HEK293 (cell line): Measurements from ENCODE around the gene HIC1.

Experiments used
- CTCF ChIA-PET: fragments of 350-600 bp; formaldehyde crosslinking; extraction: SDS; loops from one replicate; lab custom pipeline; 2021; ENCODE audit warnings: antibody characterized with exemption; lab: Yijun Ruan, JAX
- POLR2A ChIA-PET: fragments of 300-600 bp; formaldehyde crosslinking; extraction: SDS; loops from one replicate; lab custom pipeline; 2020; ENCODE audit warnings: antibody characterized with exemption, inconsistent platforms; lab: Yijun Ruan, JAX
- H3K27ac ChIP-seq: fragments of 200-500 bp; sonication (Bioruptor generic); 2 replicates; pipeline ENCODE4 v1.5.1; 2014; ENCODE audit warnings: low read depth, low read length, control low read depth, inconsistent platforms; ENCODE audit errors: extremely low read depth
- H3K36me3 ChIP-seq, 2 experiments: fragments of 200-500 bp in 1 of 2; sonication (Bioruptor generic) in 1 of 2; 1 replicate in 1 of 2; 2 replicates in 1 of 2; pipeline ENCODE4 v1.5.1; 2014 to 2017; ENCODE audit warnings: inconsistent platforms in 2 of 2, low read length in 2 of 2; ENCODE audit not compliant: control insufficient read depth in 2 of 2, insufficient read depth in 1 of 2
- H3K4me1 ChIP-seq: fragments of 200-500 bp; sonication (Bioruptor generic); 2 replicates; pipeline ENCODE4 v1.5.1; 2014; ENCODE audit warnings: mild to moderate bottlenecking, low read length, inconsistent platforms; ENCODE audit not compliant: control insufficient read depth, insufficient read depth
- H3K4me3 ChIP-seq: 2 replicates; pipeline ENCODE4 v1.5.1; 2011; ENCODE audit warnings: low read depth, mild to moderate bottlenecking, control low read depth, low read length, moderate library complexity
- H3K9me3 ChIP-seq: fragments of 200-500 bp; sonication (Bioruptor generic); 2 replicates; pipeline ENCODE4 v1.5.1; 2014; ENCODE audit warnings: low read depth, low read length, inconsistent platforms; ENCODE audit not compliant: control insufficient read depth, insufficient read depth
- GLIS1 ChIP-seq: fragments of 450-650 bp; formaldehyde crosslinking; IDR thresholded peaks from 2 replicates; pipeline ENCODE4 v1.5.1; 2016; ENCODE audit warnings: missing biosample characterization, missing genetic modification characterization
- KLF10 ChIP-seq: fragments of 450-650 bp; IDR thresholded peaks from 2 replicates; pipeline ENCODE4 v1.5.1; 2018; ENCODE audit warnings: missing biosample characterization, mild to moderate bottlenecking, missing genetic modification characterization
- OSR2 ChIP-seq: fragments of 450-650 bp; formaldehyde crosslinking; IDR thresholded peaks from 2 replicates; pipeline ENCODE4 v1.5.1; 2016; ENCODE audit warnings: missing biosample characterization, missing genetic modification characterization
- SCRT2 ChIP-seq: fragments of 450-650 bp; formaldehyde crosslinking; IDR thresholded peaks from 2 replicates; pipeline ENCODE4 v1.5.1; 2016; ENCODE audit warnings: missing biosample characterization, missing genetic modification characterization
- YY2 ChIP-seq: fragments of 450-650 bp; formaldehyde crosslinking; IDR thresholded peaks from 2 replicates; pipeline ENCODE4 v1.5.1; 2016; ENCODE audit warnings: missing biosample characterization, missing genetic modification characterization
- ZBTB17 ChIP-seq: fragments of 450-650 bp; formaldehyde crosslinking; IDR thresholded peaks from 2 replicates; pipeline ENCODE4 v1.5.1; 2016; ENCODE audit warnings: missing biosample characterization, missing genetic modification characterization
- ZFHX2 ChIP-seq: fragments of 450-650 bp; formaldehyde crosslinking; conservative IDR thresholded peaks from 2 replicates; pipeline ENCODE4 v1.5.1; 2016; ENCODE audit warnings: missing biosample characterization, missing genetic modification characterization
- ZFP69B ChIP-seq: fragments of 450-650 bp; formaldehyde crosslinking; IDR thresholded peaks from 2 replicates; pipeline ENCODE4 v1.5.1; 2016; ENCODE audit warnings: missing biosample characterization, missing genetic modification characterization
- ZIC2 ChIP-seq: fragments of 450-650 bp; formaldehyde crosslinking; IDR thresholded peaks from 2 replicates; pipeline ENCODE4 v1.5.1; 2016; ENCODE audit warnings: missing biosample characterization, missing genetic modification characterization
- ZNF157 ChIP-seq: fragments of 450-650 bp; formaldehyde crosslinking; IDR thresholded peaks from 2 replicates; pipeline ENCODE4 v1.5.1; 2016; ENCODE audit warnings: missing biosample characterization, missing genetic modification characterization
- ZNF184 ChIP-seq: fragments of 450-650 bp; IDR thresholded peaks from 2 replicates; pipeline ENCODE4 v1.5.1; 2018; ENCODE audit warnings: missing biosample characterization, mild to moderate bottlenecking, missing genetic modification characterization
- ZNF2 ChIP-seq: fragments of 450-650 bp; formaldehyde crosslinking; IDR thresholded peaks from 2 replicates; pipeline ENCODE4 v1.5.1; 2016; ENCODE audit warnings: missing biosample characterization, missing genetic modification characterization
- ZNF335 ChIP-seq: fragments of 450-650 bp; formaldehyde crosslinking; conservative IDR thresholded peaks from 2 replicates; pipeline ENCODE4 v1.5.1; 2016; ENCODE audit warnings: missing biosample characterization, missing genetic modification characterization
- ZNF341 ChIP-seq: fragments of 450-650 bp; formaldehyde crosslinking; IDR thresholded peaks from 2 replicates; pipeline ENCODE4; 2016; ENCODE audit warnings: low read depth, missing biosample characterization, missing genetic modification characterization
- ZNF48 ChIP-seq: fragments of 450-650 bp; formaldehyde crosslinking; IDR thresholded peaks from 2 replicates; pipeline ENCODE4 v1.5.1; 2016; ENCODE audit warnings: missing biosample characterization, missing genetic modification characterization
- ZNF629 ChIP-seq: fragments of 450-650 bp; formaldehyde crosslinking; IDR thresholded peaks from 2 replicates; pipeline ENCODE4 v1.5.1; 2017; ENCODE audit warnings: missing biosample characterization, missing genetic modification characterization
- ZNF660 ChIP-seq: fragments of 450-650 bp; IDR thresholded peaks from 2 replicates; pipeline ENCODE4 v1.5.1; 2018; ENCODE audit warnings: missing biosample characterization, mild to moderate bottlenecking, missing genetic modification characterization
- ZNF777 ChIP-seq: fragments of 450-650 bp; formaldehyde crosslinking; IDR thresholded peaks from 2 replicates; pipeline ENCODE4 v1.5.1; 2017; ENCODE audit warnings: missing biosample characterization, missing genetic modification characterization, borderline replicate concordance
- ZNF785 ChIP-seq: fragments of 450-650 bp; formaldehyde crosslinking; IDR thresholded peaks from 2 replicates; pipeline ENCODE4 v1.5.1; 2016; ENCODE audit warnings: missing biosample characterization, missing genetic modification characterization
- ZNF792 ChIP-seq: fragments of 450-650 bp; formaldehyde crosslinking; IDR thresholded peaks from 2 replicates; pipeline ENCODE4 v1.5.1; 2016; ENCODE audit warnings: missing biosample characterization, missing genetic modification characterization
- TF ChIP-seq, protein P1 (sequence below): fragments of 450-650 bp; IDR thresholded peaks from 2 replicates; pipeline ENCODE4 v1.5.1; 2018; ENCODE audit warnings: missing biosample characterization, missing genetic modification characterization
- TF ChIP-seq, protein P2 (sequence below): fragments of 450-650 bp; formaldehyde crosslinking; IDR thresholded peaks from 2 replicates; pipeline ENCODE4 v1.5.1; 2016; ENCODE audit warnings: missing biosample characterization, missing genetic modification characterization
- TF ChIP-seq, protein P3 (sequence below): fragments of 450-650 bp; formaldehyde crosslinking; IDR thresholded peaks from 2 replicates; pipeline ENCODE4 v1.5.1; 2016; ENCODE audit warnings: missing biosample characterization, missing genetic modification characterization
- TF ChIP-seq, protein P4 (sequence below): fragments of 450-650 bp; formaldehyde crosslinking; IDR thresholded peaks from 2 replicates; pipeline ENCODE4 v1.5.1; 2016; ENCODE audit warnings: missing biosample characterization, missing genetic modification characterization, low read depth
- TF ChIP-seq, protein P5 (sequence below): fragments of 450-650 bp; formaldehyde crosslinking; IDR thresholded peaks from 2 replicates; pipeline ENCODE4 v1.5.1; 2017; ENCODE audit warnings: missing biosample characterization, missing genetic modification characterization
- TF ChIP-seq, protein P6 (sequence below): fragments of 450-650 bp; formaldehyde crosslinking; IDR thresholded peaks from 2 replicates; pipeline ENCODE4 v1.5.1; 2016; ENCODE audit warnings: missing biosample characterization, missing genetic modification characterization

The HIC1 gene

DNA sequence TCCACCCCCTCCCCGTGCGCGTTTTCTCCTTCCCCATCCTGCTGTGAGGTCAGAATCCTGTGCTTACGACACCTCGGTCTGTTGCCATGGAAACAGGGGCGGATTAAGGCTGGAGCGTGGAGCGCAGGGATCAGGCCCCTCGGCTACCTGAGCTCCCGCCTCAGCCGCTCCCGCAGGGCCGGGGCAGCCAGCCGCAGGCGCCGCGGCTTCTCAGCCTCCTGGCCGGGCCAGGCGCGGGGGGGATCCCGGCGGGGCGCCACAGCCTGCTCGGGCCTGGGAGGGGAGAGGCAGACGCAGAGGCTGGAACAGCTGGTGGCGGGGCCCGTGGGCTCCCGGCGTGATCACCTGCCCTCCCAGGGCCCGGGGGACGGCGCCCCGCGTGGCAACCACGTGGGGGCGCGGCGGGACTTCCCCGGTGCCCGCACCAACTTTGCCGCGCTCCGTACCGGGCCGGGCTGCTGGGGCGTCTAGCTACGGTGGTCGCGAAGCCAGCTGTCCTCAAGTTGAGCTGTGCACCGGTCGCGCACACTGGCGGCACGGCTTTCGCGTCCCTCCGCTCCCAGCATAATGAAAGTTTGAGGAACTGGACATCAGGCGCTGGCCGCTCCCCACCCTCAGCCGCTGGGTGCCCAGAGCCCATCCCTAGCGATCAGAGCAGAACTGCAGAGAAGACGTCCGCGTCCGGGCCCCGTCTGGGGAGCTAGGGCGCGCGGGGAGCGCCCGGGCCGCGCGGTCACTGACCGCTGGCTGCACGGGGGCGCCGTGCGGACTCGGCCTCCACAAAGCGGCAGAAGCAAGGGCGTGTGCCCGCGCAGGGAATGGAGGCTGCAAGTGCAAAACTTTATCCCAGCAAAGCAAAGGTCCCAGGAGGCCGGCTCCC is 31.0 kb upstream of the HIC1 start:
- peaks cover 10% of the 10 kb centered on the region; the same call in 1 of the 2 replicates for H3K4me1 ChIP-seq
- no peaks in the 10 kb centered on the region for H3K36me3 ChIP-seq
- H3K27ac ChIP-seq, result no peak overlapping the region; the same call in 1 of the 2 replicates
- CTCF ChIA-PET, result interaction anchor here (0.5 to 12.2 kb wide), 10 partner anchors 11 to 121 kb away, joined by 3 to 145 read pairs (median 3); no protein-coding TSS in a partner anchor
- POLR2A ChIA-PET, result interaction anchor here (0.6 to 3.5 kb wide), 5 partner anchors 10 to 240 kb away, joined by 3 to 19 read pairs (median 5); partner anchors contain the start of genes RPA1 and SMYD4
- H3K9me3 ChIP-seq, result no peaks in the 10 kb centered on the region
- peak overlapping the region; percentile 40 for H3K4me3 ChIP-seq
- no peak for TF ChIP-seq SCRT2 (tag by site-specific recombination)
- no peak for TF ChIP-seq ZFP69B (tag by site-specific recombination)
- TF ChIP-seq ZNF629 (tag by site-specific recombination), result no peak
- TF ChIP-seq ZNF777 (tag by site-specific recombination), result 0 out of 2 replicates have a peak, but pooled peaks have one; percentile 14
- TF ChIP-seq ZNF2 (tag by site-specific recombination), result no peak
- TF ChIP-seq, protein P1, sequence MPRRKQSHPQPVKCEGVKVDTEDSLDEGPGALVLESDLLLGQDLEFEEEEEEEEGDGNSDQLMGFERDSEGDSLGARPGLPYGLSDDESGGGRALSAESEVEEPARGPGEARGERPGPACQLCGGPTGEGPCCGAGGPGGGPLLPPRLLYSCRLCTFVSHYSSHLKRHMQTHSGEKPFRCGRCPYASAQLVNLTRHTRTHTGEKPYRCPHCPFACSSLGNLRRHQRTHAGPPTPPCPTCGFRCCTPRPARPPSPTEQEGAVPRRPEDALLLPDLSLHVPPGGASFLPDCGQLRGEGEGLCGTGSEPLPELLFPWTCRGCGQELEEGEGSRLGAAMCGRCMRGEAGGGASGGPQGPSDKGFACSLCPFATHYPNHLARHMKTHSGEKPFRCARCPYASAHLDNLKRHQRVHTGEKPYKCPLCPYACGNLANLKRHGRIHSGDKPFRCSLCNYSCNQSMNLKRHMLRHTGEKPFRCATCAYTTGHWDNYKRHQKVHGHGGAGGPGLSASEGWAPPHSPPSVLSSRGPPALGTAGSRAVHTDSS (tag by site-specific recombination), result no peak
- TF ChIP-seq ZNF48 (tag by site-specific recombination), result no peak
- TF ChIP-seq OSR2 (tag by site-specific recombination), result peak; percentile 35; the same call in 1 of the 2 replicates
- peak; percentile 96 for TF ChIP-seq ZIC2 (tag by site-specific recombination)
- TF ChIP-seq ZNF785 (tag by site-specific recombination), result 0 out of 2 replicates have a peak, but pooled peaks have one; percentile 17
- TF ChIP-seq KLF10 (tag by site-specific recombination), result peak; percentile 23; the same call in 1 of the 2 replicates
- peak; percentile 92 for TF ChIP-seq GLIS1
- TF ChIP-seq, protein P2, sequence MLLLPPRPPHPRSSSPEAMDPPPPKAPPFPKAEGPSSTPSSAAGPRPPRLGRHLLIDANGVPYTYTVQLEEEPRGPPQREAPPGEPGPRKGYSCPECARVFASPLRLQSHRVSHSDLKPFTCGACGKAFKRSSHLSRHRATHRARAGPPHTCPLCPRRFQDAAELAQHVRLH (tag by site-specific recombination), result no peak
- TF ChIP-seq, protein P3, sequence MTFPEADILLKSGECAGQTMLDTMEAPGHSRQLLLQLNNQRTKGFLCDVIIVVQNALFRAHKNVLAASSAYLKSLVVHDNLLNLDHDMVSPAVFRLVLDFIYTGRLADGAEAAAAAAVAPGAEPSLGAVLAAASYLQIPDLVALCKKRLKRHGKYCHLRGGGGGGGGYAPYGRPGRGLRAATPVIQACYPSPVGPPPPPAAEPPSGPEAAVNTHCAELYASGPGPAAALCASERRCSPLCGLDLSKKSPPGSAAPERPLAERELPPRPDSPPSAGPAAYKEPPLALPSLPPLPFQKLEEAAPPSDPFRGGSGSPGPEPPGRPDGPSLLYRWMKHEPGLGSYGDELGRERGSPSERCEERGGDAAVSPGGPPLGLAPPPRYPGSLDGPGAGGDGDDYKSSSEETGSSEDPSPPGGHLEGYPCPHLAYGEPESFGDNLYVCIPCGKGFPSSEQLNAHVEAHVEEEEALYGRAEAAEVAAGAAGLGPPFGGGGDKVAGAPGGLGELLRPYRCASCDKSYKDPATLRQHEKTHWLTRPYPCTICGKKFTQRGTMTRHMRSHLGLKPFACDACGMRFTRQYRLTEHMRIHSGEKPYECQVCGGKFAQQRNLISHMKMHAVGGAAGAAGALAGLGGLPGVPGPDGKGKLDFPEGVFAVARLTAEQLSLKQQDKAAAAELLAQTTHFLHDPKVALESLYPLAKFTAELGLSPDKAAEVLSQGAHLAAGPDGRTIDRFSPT, result peak; percentile 54; the same call in 1 of the 2 replicates
- TF ChIP-seq ZNF335 (tag by site-specific recombination), result peak; percentile 54; the same call in 1 of the 2 replicates
- TF ChIP-seq YY2 (tag by site-specific recombination), result no peak
- TF ChIP-seq, protein P4, sequence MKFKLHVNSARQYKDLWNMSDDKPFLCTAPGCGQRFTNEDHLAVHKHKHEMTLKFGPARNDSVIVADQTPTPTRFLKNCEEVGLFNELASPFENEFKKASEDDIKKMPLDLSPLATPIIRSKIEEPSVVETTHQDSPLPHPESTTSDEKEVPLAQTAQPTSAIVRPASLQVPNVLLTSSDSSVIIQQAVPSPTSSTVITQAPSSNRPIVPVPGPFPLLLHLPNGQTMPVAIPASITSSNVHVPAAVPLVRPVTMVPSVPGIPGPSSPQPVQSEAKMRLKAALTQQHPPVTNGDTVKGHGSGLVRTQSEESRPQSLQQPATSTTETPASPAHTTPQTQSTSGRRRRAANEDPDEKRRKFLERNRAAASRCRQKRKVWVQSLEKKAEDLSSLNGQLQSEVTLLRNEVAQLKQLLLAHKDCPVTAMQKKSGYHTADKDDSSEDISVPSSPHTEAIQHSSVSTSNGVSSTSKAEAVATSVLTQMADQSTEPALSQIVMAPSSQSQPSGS (tag by site-specific recombination), result no peak
- TF ChIP-seq ZNF157, result no peak
- TF ChIP-seq ZBTB17 (tag by site-specific recombination), result peak; percentile 70; the same call in 1 of the 2 replicates
- no peak for TF ChIP-seq ZNF184 (tag by site-specific recombination)
- TF ChIP-seq ZNF792 (tag by site-specific recombination), result no peak
- TF ChIP-seq, protein P5, sequence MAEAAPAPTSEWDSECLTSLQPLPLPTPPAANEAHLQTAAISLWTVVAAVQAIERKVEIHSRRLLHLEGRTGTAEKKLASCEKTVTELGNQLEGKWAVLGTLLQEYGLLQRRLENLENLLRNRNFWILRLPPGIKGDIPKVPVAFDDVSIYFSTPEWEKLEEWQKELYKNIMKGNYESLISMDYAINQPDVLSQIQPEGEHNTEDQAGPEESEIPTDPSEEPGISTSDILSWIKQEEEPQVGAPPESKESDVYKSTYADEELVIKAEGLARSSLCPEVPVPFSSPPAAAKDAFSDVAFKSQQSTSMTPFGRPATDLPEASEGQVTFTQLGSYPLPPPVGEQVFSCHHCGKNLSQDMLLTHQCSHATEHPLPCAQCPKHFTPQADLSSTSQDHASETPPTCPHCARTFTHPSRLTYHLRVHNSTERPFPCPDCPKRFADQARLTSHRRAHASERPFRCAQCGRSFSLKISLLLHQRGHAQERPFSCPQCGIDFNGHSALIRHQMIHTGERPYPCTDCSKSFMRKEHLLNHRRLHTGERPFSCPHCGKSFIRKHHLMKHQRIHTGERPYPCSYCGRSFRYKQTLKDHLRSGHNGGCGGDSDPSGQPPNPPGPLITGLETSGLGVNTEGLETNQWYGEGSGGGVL, result peak; percentile 71; the same call in 1 of the 2 replicates
- TF ChIP-seq ZFHX2, result peak; percentile 21; the same call in 1 of the 2 replicates
- TF ChIP-seq, protein P6, sequence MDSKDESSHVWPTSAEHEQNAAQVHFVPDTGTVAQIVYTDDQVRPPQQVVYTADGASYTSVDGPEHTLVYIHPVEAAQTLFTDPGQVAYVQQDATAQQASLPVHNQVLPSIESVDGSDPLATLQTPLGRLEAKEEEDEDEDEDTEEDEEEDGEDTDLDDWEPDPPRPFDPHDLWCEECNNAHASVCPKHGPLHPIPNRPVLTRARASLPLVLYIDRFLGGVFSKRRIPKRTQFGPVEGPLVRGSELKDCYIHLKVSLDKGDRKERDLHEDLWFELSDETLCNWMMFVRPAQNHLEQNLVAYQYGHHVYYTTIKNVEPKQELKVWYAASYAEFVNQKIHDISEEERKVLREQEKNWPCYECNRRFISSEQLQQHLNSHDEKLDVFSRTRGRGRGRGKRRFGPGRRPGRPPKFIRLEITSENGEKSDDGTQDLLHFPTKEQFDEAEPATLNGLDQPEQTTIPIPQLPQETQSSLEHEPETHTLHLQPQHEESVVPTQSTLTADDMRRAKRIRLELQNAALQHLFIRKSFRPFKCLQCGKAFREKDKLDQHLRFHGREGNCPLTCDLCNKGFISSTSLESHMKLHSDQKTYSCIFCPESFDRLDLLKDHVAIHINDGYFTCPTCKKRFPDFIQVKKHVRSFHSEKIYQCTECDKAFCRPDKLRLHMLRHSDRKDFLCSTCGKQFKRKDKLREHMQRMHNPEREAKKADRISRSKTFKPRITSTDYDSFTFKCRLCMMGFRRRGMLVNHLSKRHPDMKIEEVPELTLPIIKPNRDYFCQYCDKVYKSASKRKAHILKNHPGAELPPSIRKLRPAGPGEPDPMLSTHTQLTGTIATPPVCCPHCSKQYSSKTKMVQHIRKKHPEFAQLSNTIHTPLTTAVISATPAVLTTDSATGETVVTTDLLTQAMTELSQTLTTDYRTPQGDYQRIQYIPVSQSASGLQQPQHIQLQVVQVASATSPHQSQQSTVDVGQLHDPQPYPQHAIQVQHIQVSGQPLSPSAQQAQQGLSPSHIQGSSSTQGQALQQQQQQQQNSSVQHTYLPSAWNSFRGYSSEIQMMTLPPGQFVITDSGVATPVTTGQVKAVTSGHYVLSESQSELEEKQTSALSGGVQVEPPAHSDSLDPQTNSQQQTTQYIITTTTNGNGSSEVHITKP (tag by site-specific recombination), result peak; percentile 77
- peak; percentile 63; the same call in 1 of the 2 replicates for TF ChIP-seq ZNF660 (tag by site-specific recombination)
- TF ChIP-seq ZNF341 (tag by site-specific recombination), result peak; percentile 74
